ENCODE measurements around the gene RHEBL1. TPM values are rescaled to one million over a fixed set of nuclear protein-coding genes. Genes with fewer than 3 reads are reported as not detected.

The RHEBL1 gene
- total and polyA plus RNA-seq, 4 donors, result 0.29 to 1.2 (median 0.36) TPM; not detected in 1

- TF ChIP-seq NR2F2 (IDR thresholded peaks at IDR 0.05) (no peak), FOXA2 (IDR thresholded peaks at IDR 0.05) (no peak), SP1 (IDR thresholded peaks at IDR 0.05) (no peak), RAD21 (IDR thresholded peaks at IDR 0.05) (no peak), FOXA1 (IDR thresholded peaks at IDR 0.05) (no peak)
- TF ChIP-seq, protein P1, sequence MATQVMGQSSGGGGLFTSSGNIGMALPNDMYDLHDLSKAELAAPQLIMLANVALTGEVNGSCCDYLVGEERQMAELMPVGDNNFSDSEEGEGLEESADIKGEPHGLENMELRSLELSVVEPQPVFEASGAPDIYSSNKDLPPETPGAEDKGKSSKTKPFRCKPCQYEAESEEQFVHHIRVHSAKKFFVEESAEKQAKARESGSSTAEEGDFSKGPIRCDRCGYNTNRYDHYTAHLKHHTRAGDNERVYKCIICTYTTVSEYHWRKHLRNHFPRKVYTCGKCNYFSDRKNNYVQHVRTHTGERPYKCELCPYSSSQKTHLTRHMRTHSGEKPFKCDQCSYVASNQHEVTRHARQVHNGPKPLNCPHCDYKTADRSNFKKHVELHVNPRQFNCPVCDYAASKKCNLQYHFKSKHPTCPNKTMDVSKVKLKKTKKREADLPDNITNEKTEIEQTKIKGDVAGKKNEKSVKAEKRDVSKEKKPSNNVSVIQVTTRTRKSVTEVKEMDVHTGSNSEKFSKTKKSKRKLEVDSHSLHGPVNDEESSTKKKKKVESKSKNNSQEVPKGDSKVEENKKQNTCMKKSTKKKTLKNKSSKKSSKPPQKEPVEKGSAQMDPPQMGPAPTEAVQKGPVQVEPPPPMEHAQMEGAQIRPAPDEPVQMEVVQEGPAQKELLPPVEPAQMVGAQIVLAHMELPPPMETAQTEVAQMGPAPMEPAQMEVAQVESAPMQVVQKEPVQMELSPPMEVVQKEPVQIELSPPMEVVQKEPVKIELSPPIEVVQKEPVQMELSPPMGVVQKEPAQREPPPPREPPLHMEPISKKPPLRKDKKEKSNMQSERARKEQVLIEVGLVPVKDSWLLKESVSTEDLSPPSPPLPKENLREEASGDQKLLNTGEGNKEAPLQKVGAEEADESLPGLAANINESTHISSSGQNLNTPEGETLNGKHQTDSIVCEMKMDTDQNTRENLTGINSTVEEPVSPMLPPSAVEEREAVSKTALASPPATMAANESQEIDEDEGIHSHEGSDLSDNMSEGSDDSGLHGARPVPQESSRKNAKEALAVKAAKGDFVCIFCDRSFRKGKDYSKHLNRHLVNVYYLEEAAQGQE (IDR thresholded peaks at IDR 0.05), result no peak
Measured at GRCh38 chr12:49094160-49094974, 24.6 kb upstream of the RHEBL1 start, which contains the start of gene DHH (continued).

- WGBS, result 6% methylated on average over 9 of the region's 9 CpGs
Measured at GRCh38 chr12:49093792-49094159, 24.0 kb upstream of the RHEBL1 start.

GRCh38 chr12:49092816-49093406, 23.1 kb upstream of the RHEBL1 start:
- Histone ChIP-seq H3K27me3 (ENCODE audit: control insufficient read depth in 4 of 4, insufficient read depth in 4 of 4, low read length in 3 of 4) (peaks cover 0 to 12% (median 5%) of the 10 kb centered on the region in 4 donors), H3K36me3 (ENCODE audit: control insufficient read depth in 4 of 4, insufficient read depth in 3 of 4, low read depth in 1 of 4, low read length in 3 of 4) (peaks cover 0 to 14% (median 12%) of the 10 kb centered on the region in 4 donors), H3K9me3 (ENCODE audit: control insufficient read depth in 4 of 4, low read length in 3 of 4) (no peaks in the 10 kb centered on the region), H3K4me1 (ENCODE audit: control insufficient read depth in 4 of 4, insufficient read depth in 4 of 4, low read length in 3 of 4) (peaks cover 14 to 37% (median 21%) of the 10 kb centered on the region in 4 donors), H3K4me3 (ENCODE audit: low read depth in 1 of 3, low read length in 3 of 3) (no peak overlapping the region), H3K27ac (ENCODE audit: low read depth in 1 of 2, low read length in 2 of 2) (no peak overlapping the region), H3K9ac (ENCODE audit: low read depth in 1 of 2, low read length in 2 of 2) (no peak overlapping the region)
- WGBS, result 50% methylated on average over 4 of the region's 4 CpGs
- no peak for DNase-seq (ENCODE audit: low spot score)
- TF ChIP-seq ZBTB33 (IDR thresholded peaks at IDR 0.05) (no peak), YY1 (IDR thresholded peaks at IDR 0.05) (no peak), FOXA2 (IDR thresholded peaks at IDR 0.05) (no peak)
- TF ChIP-seq, protein P2, sequence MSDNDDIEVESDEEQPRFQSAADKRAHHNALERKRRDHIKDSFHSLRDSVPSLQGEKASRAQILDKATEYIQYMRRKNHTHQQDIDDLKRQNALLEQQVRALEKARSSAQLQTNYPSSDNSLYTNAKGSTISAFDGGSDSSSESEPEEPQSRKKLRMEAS (IDR thresholded peaks at IDR 0.05), result no peak
- TF ChIP-seq, protein P3, sequence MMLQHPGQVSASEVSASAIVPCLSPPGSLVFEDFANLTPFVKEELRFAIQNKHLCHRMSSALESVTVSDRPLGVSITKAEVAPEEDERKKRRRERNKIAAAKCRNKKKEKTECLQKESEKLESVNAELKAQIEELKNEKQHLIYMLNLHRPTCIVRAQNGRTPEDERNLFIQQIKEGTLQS (IDR thresholded peaks at IDR 0.05), result no peak

More at GRCh38 chr12:49093792-49094159, 24.0 kb upstream of the RHEBL1 start:
- TF ChIP-seq RXRA (IDR thresholded peaks at IDR 0.05) (peak; percentile 12 to 35), YY1 (IDR thresholded peaks at IDR 0.05) (no peak)
- Histone ChIP-seq H3K36me3 (ENCODE audit: control insufficient read depth in 4 of 4, insufficient read depth in 3 of 4, low read depth in 1 of 4, low read length in 3 of 4) (peaks cover 0 to 14% (median 14%) of the 10 kb centered on the region in 4 donors), H3K27me3 (ENCODE audit: control insufficient read depth in 4 of 4, insufficient read depth in 4 of 4, low read length in 3 of 4) (peaks cover 0 to 12% (median 5%) of the 10 kb centered on the region in 4 donors), H3K27ac (ENCODE audit: low read depth in 1 of 2, low read length in 2 of 2) (no peak overlapping the region), H3K9ac (ENCODE audit: low read depth in 1 of 2, low read length in 2 of 2) (no peak overlapping the region), H3K9me3 (ENCODE audit: control insufficient read depth in 4 of 4, low read length in 3 of 4) (no peaks in the 10 kb centered on the region), H3K4me1 (ENCODE audit: control insufficient read depth in 4 of 4, insufficient read depth in 4 of 4, low read length in 3 of 4) (peaks cover 14 to 30% (median 20%) of the 10 kb centered on the region in 4 donors), H3K4me3 (ENCODE audit: low read depth in 1 of 3, low read length in 3 of 3) (no peak overlapping the region)
- DNase-seq (ENCODE audit: low spot score), result no peak
